ENCODE data around the gene EPS15. TPM values are rescaled to one million over a fixed set of nuclear protein-coding genes. Genes with fewer than 3 reads are reported as not detected.

Gene EPS15
- total and polyA plus RNA-seq, 2 experiments from 2014 or later, result 31.0 to 76.5 TPM

- Histone ChIP-seq H3K9me2 (ENCODE audit: insufficient read depth) (no peaks in the 10 kb centered on the region), H3K27me3 (ENCODE audit: insufficient read depth) (no peaks in the 10 kb centered on the region), H3K4me3 (peak overlapping the region; percentile 3; the same call in 1 of the 2 replicates), H3K36me3 (ENCODE audit: insufficient read depth) (no peaks in the 10 kb centered on the region), H3K79me2 (replicated peaks; ENCODE audit: insufficient read depth) (no peaks in the 10 kb centered on the region), H4K20me1 (replicated peaks; ENCODE audit: insufficient read depth) (no peaks in the 10 kb centered on the region), H3F3A (replicated peaks; ENCODE audit: low read depth) (no peaks in the 10 kb centered on the region; the same call in 1 of the 2 replicates), H2AFZ (peak overlapping the region; percentile 53; the same call in 1 of the 2 replicates), H3K4me2 (peak overlapping the region; percentile 42), H3K27ac (ENCODE audit: low read depth) (peak overlapping the region; percentile 32), H3K4me1 (ENCODE audit: insufficient read depth) (peaks cover 34% of the 10 kb centered on the region)
- Mint-ChIP-seq H3K36me3 (ENCODE audit: low read depth) (no peaks in the 10 kb centered on the region), H3K4me1 (peaks cover 22% of the 10 kb centered on the region), H3K9me3 (no peaks in the 10 kb centered on the region), H3K27ac (peak overlapping the region; percentile 76; the same call in 1 of the 2 replicates), H3K4me3 (peak overlapping the region; percentile 6; the same call in 1 of the 3 replicates), H3K27me3 (ENCODE audit: insufficient read depth, low read depth, poor library complexity) (peaks cover 11% of the 10 kb centered on the region)
- ATAC-seq (peak; percentile 69), DNase-seq (ENCODE audit: low spot score) (peak; percentile 38)
- TF ChIP-seq JUNB (IDR thresholded peaks at IDR 0.05; ENCODE audit: unreplicated experiment), result no peak
- no peak for TF ChIP-seq ZNF331 (CRISPR knock-in tag; IDR thresholded peaks at IDR 0.05; ENCODE audit: low read depth)
These were observed 40.0 kb upstream of the EPS15 start for GRCh38 chr1:51559064-51559500.

- no peaks in the 10 kb centered on the region for H3K9me3 Mint-ChIP-seq
- no peaks in the 10 kb centered on the region for H4K20me1 ChIP-seq (replicated peaks; ENCODE audit: insufficient read depth)
- H3K79me2 ChIP-seq (replicated peaks; ENCODE audit: insufficient read depth), result no peaks in the 10 kb centered on the region
- ATAC-seq (peak; percentile 57), DNase-seq (ENCODE audit: low spot score) (peak; percentile 47)
- H2AFZ ChIP-seq, result peak overlapping the region; percentile 53; the same call in 1 of the 2 replicates
- peak overlapping the region; percentile 88; the same call in 1 of the 2 replicates for H3K27ac Mint-ChIP-seq
- peaks cover 11% of the 10 kb centered on the region for H3K27me3 Mint-ChIP-seq (ENCODE audit: insufficient read depth, low read depth, poor library complexity)
- H3K4me3 Mint-ChIP-seq, result peak overlapping the region; percentile 6; the same call in 1 of the 3 replicates
- peaks cover 22% of the 10 kb centered on the region for H3K4me1 Mint-ChIP-seq
- peaks cover 34% of the 10 kb centered on the region for H3K4me1 ChIP-seq (ENCODE audit: insufficient read depth)
- H3K27ac ChIP-seq (ENCODE audit: low read depth), result peak overlapping the region; percentile 32
- no peaks in the 10 kb centered on the region; the same call in 1 of the 2 replicates for H3F3A ChIP-seq (replicated peaks; ENCODE audit: low read depth)
- no peaks in the 10 kb centered on the region for H3K27me3 ChIP-seq (ENCODE audit: insufficient read depth)
- H3K4me3 ChIP-seq, result 0 out of 2 replicates have a peak overlapping the region, but pooled peaks have one; percentile 3
- no peaks in the 10 kb centered on the region for H3K36me3 ChIP-seq (ENCODE audit: insufficient read depth)
- H3K4me2 ChIP-seq, result peak overlapping the region; percentile 42
- H3K9me2 ChIP-seq (ENCODE audit: insufficient read depth), result no peaks in the 10 kb centered on the region
- H3K36me3 Mint-ChIP-seq (ENCODE audit: low read depth), result no peaks in the 10 kb centered on the region
- TF ChIP-seq ZNF331 (CRISPR knock-in tag; IDR thresholded peaks at IDR 0.05; ENCODE audit: low read depth), result no peak
- no peak for TF ChIP-seq JUNB (IDR thresholded peaks at IDR 0.05; ENCODE audit: unreplicated experiment)
- no peak for TF ChIP-seq EZH2phosphoT487 (IDR thresholded peaks at IDR 0.05; ENCODE audit: unreplicated experiment)
- TF ChIP-seq NANOG (IDR thresholded peaks at IDR 0.05; ENCODE audit: borderline replicate concordance), result no peak
- no peak for TF ChIP-seq POLR2AphosphoS5 (IDR thresholded peaks at IDR 0.05; ENCODE audit: low read depth)
- TF ChIP-seq EZH2 (IDR thresholded peaks at IDR 0.05; ENCODE audit: low read depth, unreplicated experiment), result no peak
- TF ChIP-seq ZNF114 (CRISPR knock-in tag; IDR thresholded peaks at IDR 0.05), result no peak
- TF ChIP-seq CTCF (conservative IDR thresholded peaks at IDR 0.05; ENCODE audit: low read depth in 2 of 2), result no peak
- TF ChIP-seq, protein P1, sequence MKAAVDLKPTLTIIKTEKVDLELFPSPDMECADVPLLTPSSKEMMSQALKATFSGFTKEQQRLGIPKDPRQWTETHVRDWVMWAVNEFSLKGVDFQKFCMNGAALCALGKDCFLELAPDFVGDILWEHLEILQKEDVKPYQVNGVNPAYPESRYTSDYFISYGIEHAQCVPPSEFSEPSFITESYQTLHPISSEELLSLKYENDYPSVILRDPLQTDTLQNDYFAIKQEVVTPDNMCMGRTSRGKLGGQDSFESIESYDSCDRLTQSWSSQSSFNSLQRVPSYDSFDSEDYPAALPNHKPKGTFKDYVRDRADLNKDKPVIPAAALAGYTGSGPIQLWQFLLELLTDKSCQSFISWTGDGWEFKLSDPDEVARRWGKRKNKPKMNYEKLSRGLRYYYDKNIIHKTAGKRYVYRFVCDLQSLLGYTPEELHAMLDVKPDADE (IDR thresholded peaks at IDR 0.05), result no peak
- no peak for TF ChIP-seq ZNF462 (CRISPR knock-in tag; IDR thresholded peaks at IDR 0.05)
- no peak for TF ChIP-seq STAT1 (IDR thresholded peaks at IDR 0.05; ENCODE audit: unreplicated experiment)
These were observed 39.4 kb upstream of the EPS15 start for GRCh38 chr1:51558375-51558924.
